Effector memory CD4-positive, alpha-beta T cell (primary cell): ENCODE measurements around the gene AMBRA1.

Source experiments
- DNase-seq, 3 donors: peaks; one replicate each; pipeline ENCODE4 v3.0.0-alpha.2; 2020
- H3K27ac ChIP-seq: 2 replicates; pipeline ENCODE4 v1.7.0; 2013; ENCODE audit warnings: mild to moderate bottlenecking, low read length, moderate library complexity; ENCODE audit not compliant: insufficient read depth, poor library complexity, severe bottlenecking
- H3K27me3 ChIP-seq: replicated peaks from 2 replicates; pipeline ENCODE4 v1.7.0; 2013; ENCODE audit warnings: mild to moderate bottlenecking, low read length; ENCODE audit not compliant: insufficient read depth, control insufficient read depth, poor library complexity, severe bottlenecking
- H3K36me3 ChIP-seq: 2 replicates; pipeline ENCODE4 v1.7.0; 2013; ENCODE audit warnings: mild to moderate bottlenecking, low read length, moderate library complexity; ENCODE audit not compliant: control insufficient read depth, insufficient read depth
- H3K4me1 ChIP-seq: 2 replicates; pipeline ENCODE4 v1.7.0; 2013; ENCODE audit warnings: low read length, mild to moderate bottlenecking; ENCODE audit not compliant: control insufficient read depth, insufficient read depth, poor library complexity, severe bottlenecking
- H3K4me3 ChIP-seq: 2 replicates; pipeline ENCODE4 v1.7.0; 2013; ENCODE audit warnings: low read length, low read depth, mild to moderate bottlenecking; ENCODE audit not compliant: insufficient read depth, poor library complexity, severe bottlenecking
- H3K9me3 ChIP-seq: 2 replicates; pipeline ENCODE4 v1.7.0; 2013; ENCODE audit warnings: mild to moderate bottlenecking, low read length, moderate library complexity; ENCODE audit not compliant: control insufficient read depth

AMBRA1 gene

GRCh38 chr11:46463701-46464421 lies 130.0 kb downstream of the AMBRA1 start:
- H3K9me3 ChIP-seq, result no peaks in the 10 kb centered on the region
- no peak overlapping the region for H3K4me3 ChIP-seq
- no peak for DNase-seq
- H3K27ac ChIP-seq, result no peak overlapping the region
- H3K36me3 ChIP-seq, result no peaks in the 10 kb centered on the region
- no peaks in the 10 kb centered on the region for H3K4me1 ChIP-seq
- no peaks in the 10 kb centered on the region for H3K27me3 ChIP-seq

GRCh38 chr11:46461461-46461927 lies 132.3 kb downstream of the AMBRA1 start:
- no peak for DNase-seq
- H3K4me1 ChIP-seq, result no peaks in the 10 kb centered on the region
- no peaks in the 10 kb centered on the region for H3K9me3 ChIP-seq
- no peaks in the 10 kb centered on the region for H3K27me3 ChIP-seq
- H3K27ac ChIP-seq, result no peak overlapping the region
- H3K36me3 ChIP-seq, result no peaks in the 10 kb centered on the region
- H3K4me3 ChIP-seq, result no peak overlapping the region

GRCh38 chr11:46458491-46458890 lies 135.3 kb downstream of the AMBRA1 start:
- no peaks in the 10 kb centered on the region for H3K4me1 ChIP-seq
- H3K36me3 ChIP-seq, result no peaks in the 10 kb centered on the region
- no peaks in the 10 kb centered on the region for H3K27me3 ChIP-seq
- H3K9me3 ChIP-seq, result no peaks in the 10 kb centered on the region
- no peak for DNase-seq
- no peak overlapping the region for H3K4me3 ChIP-seq
- H3K27ac ChIP-seq, result no peak overlapping the region

GRCh38 chr11:46457659-46458424 lies 136.0 kb downstream of the AMBRA1 start:
- Histone ChIP-seq H3K4me1 (no peaks in the 10 kb centered on the region), H3K27ac (no peak overlapping the region), H3K36me3 (no peaks in the 10 kb centered on the region), H3K27me3 (no peaks in the 10 kb centered on the region), H3K9me3 (no peaks in the 10 kb centered on the region), H3K4me3 (no peak overlapping the region)
- no peak for DNase-seq

GRCh38 chr11:46457021-46457420 lies 136.8 kb downstream of the AMBRA1 start:
- no peaks in the 10 kb centered on the region for H3K36me3 ChIP-seq
- H3K4me3 ChIP-seq, result no peak overlapping the region
- DNase-seq, result no peak
- no peaks in the 10 kb centered on the region for H3K9me3 ChIP-seq
- H3K27ac ChIP-seq, result no peak overlapping the region
- H3K27me3 ChIP-seq, result no peaks in the 10 kb centered on the region
- H3K4me1 ChIP-seq, result no peaks in the 10 kb centered on the region

GRCh38 chr11:46456269-46457001 lies 137.4 kb downstream of the AMBRA1 start:
- no peak overlapping the region for H3K27ac ChIP-seq
- no peaks in the 10 kb centered on the region for H3K4me1 ChIP-seq
- no peaks in the 10 kb centered on the region for H3K9me3 ChIP-seq
- no peaks in the 10 kb centered on the region for H3K27me3 ChIP-seq
- H3K4me3 ChIP-seq, result no peak overlapping the region
- DNase-seq, result no peak
- no peaks in the 10 kb centered on the region for H3K36me3 ChIP-seq

GRCh38 chr11:46455834-46456233 lies 138.0 kb downstream of the AMBRA1 start:
- H3K36me3 ChIP-seq, result no peaks in the 10 kb centered on the region
- H3K9me3 ChIP-seq, result no peaks in the 10 kb centered on the region
- no peak overlapping the region for H3K27ac ChIP-seq
- no peak overlapping the region for H3K4me3 ChIP-seq
- no peaks in the 10 kb centered on the region for H3K4me1 ChIP-seq
- H3K27me3 ChIP-seq, result no peaks in the 10 kb centered on the region
- DNase-seq, result no peak

- no peaks in the 10 kb centered on the region for H3K9me3 ChIP-seq
- DNase-seq, result no peak
- no peak overlapping the region for H3K4me3 ChIP-seq
- no peaks in the 10 kb centered on the region for H3K27me3 ChIP-seq
- H3K4me1 ChIP-seq, result no peaks in the 10 kb centered on the region
- no peak overlapping the region for H3K27ac ChIP-seq
- H3K36me3 ChIP-seq, result no peaks in the 10 kb centered on the region
These were observed 140.8 kb downstream of the AMBRA1 start for GRCh38 chr11:46452918-46453517.

GRCh38 chr11:46451759-46452158 lies 142.1 kb downstream of the AMBRA1 start:
- no peaks in the 10 kb centered on the region for H3K27me3 ChIP-seq
- H3K9me3 ChIP-seq, result no peaks in the 10 kb centered on the region
- H3K4me1 ChIP-seq, result no peaks in the 10 kb centered on the region
- H3K27ac ChIP-seq, result no peak overlapping the region
- no peak for DNase-seq
- H3K36me3 ChIP-seq, result no peaks in the 10 kb centered on the region
- no peak overlapping the region for H3K4me3 ChIP-seq
